Nucleus accumbens (tissue), 56 donors: ENCODE results near the gene FAIM2.

Experiments
- DNase-seq, 56 donors: peaks; one replicate each; lab custom pipeline; 2025; lab: John Stamatoyannopoulos, UW

Gene FAIM2

DNA sequence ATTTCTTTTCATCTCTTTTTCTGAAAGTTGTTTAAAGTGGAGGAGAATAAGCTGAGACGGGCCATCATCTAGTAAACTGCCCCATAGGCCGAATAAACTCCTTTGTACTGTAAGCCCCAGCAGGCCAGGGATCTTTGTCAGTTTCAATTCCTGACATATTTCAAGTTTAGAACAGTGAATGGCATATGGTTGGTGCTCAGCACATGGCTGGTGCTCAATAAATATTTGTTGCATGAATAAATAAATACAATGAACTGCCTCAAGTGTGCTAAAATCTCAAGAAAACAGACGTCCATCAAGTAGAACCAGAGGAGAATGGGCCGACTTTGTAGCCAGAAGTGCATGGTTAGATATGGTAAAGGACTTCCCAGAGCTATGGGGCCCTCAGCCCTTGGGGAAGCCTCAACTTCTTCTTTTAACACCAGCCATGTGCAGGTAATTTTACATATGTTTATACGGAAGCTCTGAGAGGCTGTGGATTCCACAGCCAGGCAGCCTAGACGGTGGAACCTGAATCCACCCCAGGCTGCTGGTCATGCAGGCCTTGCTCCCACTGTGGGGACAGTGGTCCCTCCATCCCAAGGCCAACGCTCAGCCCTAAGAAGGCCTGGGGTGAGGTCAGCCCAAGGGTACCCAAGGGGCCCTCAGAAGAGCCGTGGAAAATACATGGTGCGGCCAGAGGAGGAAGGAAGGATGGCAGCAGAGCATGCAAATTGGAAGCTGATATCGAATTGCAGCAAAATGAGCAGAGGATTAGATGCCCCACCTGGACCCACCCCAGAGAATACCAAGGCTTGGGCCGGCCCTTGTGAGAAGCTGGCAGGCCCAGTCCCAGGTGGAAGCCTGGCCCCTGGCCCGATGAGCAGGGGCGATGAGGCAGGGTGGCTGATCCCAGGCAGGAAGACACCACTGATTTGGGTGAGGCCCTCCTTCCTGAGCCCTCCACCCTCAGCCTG is 38.1 kb upstream of the FAIM2 start:
- no peak for DNase-seq

DNA sequence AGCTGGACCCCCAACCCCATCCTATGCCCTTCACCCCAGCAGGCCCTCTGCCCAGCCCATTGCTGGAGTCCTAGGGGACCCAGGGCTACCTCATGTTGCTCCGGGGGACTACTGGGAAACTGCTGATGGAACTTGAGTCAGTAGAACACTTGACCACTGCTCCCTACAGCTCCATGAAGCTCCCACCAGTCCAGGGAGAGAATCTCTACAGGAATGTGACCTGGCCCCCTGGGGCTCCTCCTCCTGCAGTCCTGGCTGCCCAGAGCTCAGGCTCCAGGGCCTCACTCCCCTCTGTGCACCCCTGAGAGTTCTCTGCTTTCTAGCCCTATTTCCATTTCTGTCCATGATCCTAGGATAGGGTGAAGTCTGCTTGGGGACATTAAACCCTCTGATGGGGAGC is 36.0 kb upstream of the FAIM2 start:
- no peak for DNase-seq

DNA sequence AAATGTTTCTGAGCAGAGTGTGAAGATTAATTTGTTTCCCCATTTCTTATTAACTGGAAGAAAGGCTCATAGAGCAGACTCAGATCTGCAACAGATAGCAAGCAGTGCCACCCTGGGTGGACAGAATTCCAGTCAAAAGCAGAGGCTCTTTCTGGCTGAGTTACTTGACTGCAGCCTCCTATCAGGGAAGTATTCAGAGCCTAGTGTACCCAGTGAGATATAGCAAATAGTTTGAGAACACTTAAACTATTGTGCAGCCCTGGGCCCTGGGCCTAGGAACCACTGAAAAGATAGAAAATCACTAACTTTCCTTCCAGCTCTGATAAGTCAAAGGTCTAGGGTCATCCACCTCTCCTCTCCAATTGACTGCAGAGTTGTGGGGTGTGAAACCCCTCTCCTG is 35.6 kb upstream of the FAIM2 start:
- no peak for DNase-seq

DNA sequence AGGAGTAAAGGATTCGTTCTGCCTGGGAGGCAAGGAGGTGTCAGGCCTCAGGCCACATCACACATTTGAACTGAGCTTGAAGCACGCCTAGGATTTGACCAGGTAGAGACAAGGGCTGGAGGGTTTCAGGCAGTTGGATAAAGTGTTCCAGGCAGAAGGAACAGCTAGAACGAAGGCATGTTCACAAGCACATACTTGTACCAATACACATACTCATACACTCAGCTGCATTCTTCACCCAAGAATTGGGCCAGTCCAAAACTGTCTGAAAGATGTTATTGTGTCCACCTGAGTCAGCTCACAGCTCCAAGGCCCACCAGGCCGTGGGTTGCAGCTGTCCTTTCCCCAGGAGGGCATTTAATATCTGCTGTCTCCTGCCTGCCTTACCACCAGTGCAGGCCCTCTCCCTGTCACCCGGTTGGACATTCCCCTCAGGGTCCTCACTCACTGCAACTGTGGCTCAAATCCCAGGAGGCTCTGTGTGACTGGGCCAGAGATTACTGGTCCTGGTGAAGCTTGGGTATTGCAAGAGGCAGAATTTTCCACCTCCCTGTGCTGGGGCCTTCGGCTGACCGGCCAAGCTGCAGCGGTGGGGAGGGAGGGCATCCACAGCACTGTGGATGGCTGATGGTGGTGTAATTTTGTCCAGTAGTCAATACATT is 34.1 kb upstream of the FAIM2 start:
- no peak for DNase-seq

DNA sequence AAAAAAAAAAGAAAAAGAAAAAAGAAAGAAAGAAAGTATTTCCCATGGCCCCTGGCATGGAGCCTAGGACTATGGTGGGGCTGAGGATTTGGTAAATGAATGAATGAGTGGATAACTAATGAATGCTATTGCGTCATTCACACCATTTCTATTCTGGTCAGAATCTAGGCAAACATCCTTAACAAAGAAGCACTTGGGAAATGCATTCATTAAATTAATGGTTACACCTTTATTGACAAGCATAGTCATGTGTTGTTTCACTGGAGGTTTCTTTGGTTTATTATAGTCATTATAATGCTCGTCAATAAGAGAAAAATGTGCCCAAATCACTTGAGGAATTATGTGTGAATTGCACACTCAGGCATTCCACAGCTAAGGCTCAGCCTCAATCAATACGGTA is 33.2 kb upstream of the FAIM2 start:
- no peak for DNase-seq

DNA sequence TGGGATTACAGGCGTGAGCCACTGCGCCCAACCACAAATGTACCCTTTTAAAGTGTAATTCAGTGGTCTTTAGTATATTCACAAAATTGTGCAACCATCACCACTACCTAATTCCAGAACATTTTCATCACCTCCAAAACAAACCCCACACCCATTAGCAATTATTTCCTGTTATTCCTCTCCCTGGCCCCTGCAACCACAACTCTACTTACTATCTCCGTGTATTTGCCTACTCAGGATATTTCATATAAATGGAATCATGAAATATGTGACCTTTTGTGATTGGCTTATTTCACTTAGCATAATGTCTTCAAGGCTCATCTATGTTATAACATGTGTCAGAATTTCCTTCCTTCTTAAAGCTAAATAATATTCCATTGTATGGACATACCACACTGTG is 30.8 kb upstream of the FAIM2 start:
- DNase-seq: no peak

DNA sequence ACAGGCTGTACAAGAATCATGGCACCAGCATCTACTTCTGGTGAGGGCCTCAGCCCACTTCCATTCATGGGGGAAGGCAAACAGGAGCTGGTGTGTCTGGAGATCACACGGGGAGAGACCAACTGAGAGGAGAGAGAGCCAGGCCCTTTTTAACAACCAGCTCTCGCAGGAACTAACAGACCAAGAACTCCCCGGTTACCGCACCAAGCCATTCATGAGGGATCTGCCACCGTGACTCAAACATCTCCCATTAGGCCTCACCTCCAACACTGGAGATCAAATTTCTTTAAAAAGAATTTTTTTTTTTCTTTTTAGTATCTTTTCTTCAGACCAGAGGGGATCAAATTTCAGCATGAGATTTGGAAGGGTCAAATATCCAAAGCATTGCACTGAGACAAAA is 30.1 kb upstream of the FAIM2 start:
- DNase-seq: no peak

DNA sequence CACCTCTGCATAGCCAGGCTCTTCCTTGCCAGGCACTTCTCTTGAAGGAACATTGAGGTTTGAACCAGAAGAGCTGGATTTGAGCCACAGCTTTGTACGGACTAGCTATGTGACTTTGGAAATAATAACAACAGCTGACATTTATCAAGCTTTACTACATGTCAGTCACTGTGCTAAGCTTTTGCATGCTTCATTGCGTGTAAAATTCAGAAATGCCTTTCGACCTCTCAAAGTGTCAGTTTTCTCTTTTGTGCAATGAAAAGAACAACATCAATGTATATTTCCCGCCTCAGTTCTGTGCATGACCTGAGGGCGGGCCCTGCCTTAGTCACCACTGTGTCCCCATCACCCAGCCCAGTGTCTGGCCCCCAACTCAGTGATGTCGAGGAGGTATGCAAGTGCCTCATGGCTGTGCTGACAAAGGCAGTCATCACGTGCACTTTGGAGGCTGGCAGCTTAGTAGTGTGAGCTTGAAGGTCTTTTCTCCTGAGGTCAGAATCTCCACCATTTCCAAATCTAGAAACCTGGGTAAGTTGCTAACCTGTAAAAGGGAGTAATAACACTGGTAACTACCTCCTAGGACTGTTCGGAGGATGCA is 28.9 kb upstream of the FAIM2 start:
- DNase-seq: no peak

DNA sequence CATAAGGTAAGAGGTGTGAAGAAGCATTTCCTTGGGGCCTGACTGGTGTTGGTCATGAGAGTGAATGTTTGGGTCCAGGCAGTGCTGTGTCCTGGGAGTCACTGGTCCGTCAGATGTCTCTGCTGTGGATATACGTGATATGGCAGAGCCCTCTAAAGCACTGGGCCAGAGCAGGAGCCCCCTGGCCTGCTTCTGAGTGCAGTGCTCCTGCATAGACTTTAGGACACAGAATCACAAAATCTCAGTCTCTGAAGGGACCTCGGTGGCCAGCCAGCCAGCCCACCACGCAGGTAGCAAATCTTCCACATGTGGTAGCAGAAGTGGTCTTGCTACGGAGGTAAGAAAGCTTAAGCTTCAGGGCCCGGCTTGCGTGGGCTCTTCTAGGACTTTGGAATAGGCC is 28.3 kb upstream of the FAIM2 start:
- DNase-seq: no peak

DNA sequence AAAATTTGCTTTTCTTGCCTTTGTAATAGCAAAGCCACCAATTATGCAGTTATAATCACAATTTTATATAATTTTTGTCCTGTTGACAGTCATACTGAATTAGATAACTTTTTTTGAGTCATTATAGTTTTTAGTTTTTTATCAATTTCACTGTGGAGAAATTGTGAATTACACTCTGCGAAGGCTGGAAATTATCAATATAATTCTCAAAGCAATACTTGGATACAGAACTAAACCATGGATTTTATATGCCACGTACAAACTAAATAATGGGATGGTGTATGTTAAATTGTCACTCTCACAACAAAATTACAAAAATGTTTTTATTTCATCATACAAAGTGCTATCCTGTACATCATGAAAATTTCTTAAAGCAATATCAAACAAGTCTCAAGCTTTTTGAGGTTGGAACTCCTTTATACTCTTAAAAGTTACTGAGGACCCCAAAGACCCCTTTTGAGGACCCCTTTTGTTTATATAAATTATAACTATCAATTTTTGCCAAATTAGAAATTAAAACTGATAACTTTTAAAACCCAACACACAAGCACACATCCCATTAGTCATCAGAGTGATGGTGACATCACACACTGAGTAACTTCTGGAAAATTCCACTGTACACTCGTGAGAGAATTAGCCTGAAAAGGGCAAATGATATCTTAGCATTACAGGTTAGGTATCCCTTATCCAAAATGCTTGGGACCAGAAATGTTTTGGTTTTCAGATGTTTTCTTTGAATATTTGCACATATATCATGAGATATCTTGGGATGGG is 27.0 kb upstream of the FAIM2 start:
- DNase-seq: no peak

DNA sequence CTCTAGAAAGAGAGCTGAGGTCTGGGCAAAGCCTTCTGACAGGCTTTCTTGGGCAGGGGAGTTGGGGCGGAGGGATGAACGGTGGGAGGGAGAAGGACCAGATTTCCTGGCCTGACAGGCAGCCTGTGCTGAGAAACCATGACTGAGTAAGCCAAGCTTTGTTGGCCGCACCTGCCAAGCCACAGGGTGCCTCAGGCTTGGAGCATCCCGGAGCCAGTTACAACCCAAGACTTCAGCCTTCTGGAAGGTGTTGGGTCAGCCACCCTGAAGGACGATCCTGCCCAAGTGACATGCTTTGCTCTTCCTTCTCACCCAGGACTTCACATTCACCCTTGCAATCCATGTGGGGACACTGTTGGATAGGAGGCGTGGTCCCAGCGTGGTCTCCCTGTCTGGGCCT is 25.9 kb upstream of the FAIM2 start:
- no peak for DNase-seq

DNA sequence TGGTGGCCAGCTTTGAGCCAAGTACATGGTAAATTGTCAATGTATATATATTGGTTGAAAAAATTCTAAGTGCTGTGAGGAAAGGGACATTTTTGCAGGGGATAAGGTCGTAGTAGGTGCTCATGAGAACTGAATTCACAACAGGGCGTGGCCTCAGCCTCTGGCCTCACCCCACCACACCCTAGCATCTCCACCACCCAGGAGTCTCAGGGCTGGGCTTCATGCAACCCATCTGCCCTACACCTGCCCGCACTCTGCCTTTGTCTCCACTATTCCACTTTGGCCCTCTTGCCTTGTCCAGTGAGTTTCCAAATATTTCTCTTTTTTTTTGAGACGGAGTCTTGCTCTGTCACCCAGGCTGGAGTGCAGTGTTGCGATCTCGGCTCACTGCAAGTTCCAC is 24.8 kb upstream of the FAIM2 start:
- no peak for DNase-seq

DNA sequence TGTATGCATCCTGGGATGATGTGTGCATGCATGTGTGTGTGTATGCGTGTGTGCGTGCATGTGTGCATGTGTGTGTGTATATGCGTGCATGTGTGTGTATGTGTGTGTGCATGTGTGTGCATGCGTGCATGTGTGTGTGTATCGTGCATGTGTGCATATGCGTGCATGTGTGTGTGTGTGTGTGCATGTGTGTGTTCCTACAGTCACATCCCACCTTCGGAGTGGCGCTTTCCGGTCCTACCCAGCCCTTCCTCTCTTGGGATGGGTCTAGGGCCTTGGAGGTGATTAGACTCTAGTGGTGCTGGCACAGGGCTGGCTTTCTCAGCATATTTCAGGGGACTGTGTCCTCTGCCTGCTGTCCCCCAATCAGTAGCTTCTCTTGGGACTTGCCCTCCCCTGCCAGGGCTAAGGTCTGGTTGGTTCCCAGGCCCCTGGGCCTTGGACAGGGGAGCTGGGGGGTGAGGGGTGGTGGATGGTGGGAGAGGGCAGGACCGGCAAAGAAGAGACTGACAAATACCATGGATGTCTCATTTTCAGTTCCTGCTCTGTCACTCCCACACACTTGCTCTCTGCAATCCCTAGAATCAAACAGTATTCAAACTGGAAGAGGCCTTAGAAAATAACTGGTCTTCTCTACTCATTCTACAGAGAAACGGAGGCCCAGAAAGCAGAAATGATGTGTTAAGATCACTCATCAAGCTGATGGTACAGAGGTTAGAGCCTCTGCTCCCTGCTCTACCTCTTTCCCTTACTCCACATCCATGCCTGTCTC is 21.9 kb upstream of the FAIM2 start:
- no peak for DNase-seq

DNA sequence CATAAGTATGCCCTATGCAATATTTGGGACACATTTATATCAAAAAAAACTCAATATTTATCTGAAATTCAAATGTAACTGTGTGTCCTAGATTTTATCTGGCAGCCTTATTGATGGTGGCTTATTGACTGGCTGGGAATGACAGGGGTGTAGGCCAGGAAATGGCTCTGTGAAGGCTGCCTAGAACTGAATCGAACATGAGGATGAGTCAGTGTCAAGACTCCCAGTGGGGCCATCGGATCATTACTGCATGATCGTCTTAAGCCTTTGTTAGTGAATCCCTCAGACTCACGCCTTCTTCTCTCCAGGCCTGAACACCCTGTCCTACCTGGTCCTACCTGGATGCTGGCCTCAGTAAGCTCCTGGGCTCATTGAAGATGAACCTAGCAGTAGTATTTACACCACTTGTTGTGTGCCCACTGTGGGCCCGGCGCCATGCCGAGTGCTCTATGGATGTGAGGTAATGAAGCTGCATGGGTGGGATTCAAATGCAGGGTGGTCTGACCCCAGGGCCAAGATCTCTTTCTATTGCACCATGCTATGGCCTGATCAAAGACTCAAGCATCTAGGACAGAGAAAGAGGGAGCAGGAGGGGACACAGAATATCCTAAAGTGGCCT is 21.0 kb upstream of the FAIM2 start:
- no peak for DNase-seq

DNA sequence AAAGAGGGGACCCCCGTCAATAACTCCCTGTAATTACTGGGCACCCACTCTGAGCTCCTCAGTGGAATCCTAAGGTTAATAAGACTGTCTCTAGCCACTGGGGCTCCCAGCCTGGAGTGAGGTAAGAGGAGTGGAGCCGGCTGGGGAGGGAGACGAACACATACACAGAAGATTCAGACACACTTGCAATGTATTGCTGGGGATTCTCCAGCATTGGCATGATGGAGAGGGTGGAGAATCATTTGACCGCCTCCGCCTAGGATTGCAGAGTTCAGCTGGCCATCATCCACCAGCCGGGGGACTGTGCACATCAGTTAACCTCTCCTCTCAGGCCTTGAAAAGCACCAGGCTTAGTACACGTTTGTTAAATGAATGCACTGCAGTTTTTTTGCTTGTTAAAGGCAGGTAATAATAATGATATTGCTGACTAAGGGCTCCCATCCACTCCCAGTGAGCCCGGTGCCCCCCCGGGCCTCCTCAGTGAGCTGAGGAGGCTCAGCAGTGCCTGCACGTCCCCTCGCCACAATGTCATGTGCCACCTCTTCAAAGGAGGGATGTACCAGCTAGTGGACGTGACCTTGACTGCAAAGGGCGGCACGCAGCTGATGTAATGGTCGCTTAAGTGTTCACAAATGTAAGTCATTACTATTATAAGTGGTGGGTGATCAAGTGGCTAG is 20.3 kb upstream of the FAIM2 start:
- no peak for DNase-seq

DNA sequence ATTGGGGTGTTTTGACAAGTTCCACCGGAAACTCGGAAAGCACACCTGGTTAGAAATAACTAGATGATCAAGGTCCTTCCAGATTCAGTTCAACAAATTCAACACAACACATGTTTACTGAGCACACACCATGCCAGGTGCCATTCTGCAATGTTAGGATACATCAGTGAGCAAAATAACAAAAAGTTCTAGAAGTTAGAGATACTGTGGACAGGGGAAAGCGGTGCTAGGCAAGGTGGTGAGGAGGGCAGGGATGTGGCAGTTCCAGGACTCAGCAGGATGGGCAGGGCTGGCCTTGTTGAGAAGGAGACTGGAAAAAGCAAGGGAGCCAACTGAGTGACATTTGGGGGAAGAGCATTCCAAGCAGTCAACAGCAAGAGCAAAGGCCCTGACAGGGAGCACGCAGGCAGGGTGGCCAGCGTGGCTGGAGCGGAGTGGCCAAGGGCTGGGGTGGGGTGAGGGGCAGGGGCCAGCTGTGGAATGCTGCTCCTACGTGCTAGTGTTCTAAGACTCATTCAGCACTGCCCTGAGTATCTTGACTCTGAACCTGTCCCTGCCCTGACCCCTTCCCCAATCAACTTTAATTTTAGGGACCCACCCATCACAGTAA is 19.4 kb upstream of the FAIM2 start:
- no peak for DNase-seq

DNA sequence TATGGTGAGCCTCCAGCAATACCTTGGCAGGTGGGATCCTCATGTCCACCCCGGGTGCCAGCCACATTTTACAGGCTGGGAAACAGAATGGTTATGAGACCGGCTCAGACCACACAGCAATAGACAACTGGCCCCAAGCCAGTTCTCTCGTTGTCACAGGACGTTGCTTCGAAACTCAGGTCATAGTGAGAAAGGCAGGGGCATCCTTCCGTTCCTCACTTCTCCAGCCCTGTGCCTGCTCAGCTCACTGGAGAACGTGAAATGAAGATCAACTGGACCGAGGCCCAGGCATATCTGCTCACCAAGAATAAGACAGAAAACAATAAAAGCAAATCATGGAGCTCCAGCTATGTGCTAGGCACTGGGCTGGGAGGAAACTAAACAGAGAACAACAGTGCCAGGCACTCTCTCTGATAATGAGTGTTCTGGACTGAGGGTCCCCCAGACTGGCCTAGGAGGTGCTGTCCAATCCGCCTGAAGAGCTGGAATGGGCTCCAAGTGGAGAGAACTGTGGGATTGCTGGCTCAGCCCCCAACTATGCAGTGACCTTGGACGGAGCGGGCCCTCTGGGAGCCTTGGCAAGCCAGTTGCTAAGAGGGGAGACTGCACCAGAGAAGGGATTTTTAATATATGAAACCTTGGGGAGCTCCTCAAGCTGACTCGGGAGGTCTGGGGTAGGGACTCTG is 18.8 kb upstream of the FAIM2 start:
- no peak for DNase-seq

DNA sequence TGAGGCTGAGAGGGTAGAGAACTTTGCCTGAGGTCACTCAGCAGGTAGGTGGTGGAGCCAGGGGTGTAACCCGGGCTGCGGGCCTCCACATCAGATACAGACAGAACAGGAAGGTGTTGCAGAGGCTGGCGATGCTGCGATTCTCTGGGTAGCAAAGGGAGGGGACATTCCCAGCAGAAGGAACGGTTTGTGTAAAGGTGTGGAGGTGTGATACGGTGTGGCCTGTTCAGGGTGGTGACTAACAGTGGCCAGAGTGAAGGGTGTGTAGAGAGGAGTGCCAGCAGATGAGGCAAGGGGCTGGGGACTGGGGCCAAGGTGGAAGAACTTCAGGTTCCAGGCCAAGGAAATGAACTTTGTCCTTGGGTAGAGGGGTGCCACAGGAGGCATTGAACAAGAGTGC is 18.2 kb upstream of the FAIM2 start:
- no peak for DNase-seq
